Measurements from ENCODE around the gene FOXP2.

DNA sequence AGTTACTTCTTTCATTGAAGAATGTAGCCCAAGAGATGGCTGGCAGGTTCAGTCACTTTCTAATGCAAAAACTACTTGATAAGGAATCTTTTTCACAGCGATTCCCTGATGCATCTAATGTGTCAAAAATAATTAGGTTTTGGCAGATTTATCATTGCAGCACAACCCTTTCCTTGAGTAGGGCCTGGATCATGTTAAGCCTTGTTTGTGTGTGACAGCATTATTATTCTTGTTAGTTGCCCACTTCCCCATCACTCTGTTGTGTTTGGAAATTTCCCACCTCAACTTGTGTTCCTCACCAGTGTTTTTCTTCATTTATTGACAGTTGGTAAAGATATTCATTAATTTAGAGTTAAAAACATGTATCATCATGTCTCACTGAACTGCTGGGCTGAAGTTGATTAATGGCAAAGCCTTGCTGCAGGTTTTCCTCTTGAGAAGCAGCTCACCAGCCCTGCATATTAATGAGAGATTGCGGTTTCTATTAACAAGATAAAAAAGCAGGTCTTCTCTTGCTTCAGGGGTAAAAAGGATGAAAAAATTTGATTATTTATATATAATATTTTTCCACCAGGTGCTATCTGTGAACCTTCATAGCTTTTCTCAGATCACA, 273.9 kb downstream of the FOXP2 start:
- TF ChIP-seq GATA3 (IDR thresholded peaks at IDR 0.05; ENCODE audit: low read depth, low read length) = no peak
- TF ChIP-seq GATA2 (IDR thresholded peaks at IDR 0.05; ENCODE audit: low read depth, low read length) = no peak

Data from SH-SY5Y (cell line).